ENCODE data around the gene PUS1.

The PUS1 gene

DNA sequence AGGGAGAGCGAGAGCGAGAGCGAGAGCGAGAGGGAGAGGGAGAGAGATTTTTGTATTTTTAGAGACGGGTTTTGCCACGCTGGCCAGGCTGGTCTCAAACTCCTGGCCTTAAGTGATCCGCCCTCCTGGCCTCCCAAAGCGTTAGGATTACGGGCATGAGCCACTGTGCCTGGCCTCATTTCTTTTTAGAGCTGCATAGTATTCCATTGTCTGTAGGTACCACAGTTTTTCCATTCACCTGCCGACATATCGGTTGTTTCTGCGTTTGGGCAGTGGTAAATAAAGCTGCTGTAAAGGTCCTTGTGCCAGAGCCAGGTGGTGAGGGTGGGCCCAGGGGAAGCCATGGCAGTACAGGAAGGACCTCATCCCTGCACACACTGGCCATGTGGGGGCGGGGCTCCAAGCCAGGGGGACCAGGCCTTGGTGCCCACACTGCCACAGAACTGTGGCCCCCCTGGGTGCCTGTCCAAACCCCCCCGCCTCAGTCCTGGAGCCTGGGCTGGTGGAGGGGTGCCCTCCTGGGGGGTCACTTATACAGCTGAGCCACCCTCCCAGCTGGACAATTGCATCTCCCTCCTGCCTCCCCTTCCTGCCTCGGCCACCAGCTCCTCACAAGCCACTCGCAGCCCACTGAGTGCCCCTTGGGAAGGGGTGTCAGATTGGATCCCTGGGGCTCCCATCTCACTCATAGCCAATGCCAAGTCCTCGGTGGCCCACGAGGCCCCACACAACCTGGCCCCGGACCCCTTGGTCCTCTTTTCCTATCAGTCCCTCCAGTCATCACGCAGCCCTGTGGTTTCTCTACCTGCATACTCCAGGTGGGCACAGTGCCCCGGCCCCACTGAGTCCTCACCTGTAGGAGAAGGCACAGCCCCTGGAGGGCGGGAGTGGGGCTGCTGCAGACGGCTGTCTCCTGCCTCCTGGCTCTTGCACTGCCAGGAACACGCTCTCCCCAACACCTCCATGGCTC lies 1.7 kb upstream of the PUS1 start:
- in situ Hi-C loops (cut with MboI; ENCODE audit: low sequenced_read_pairs): no loop called here
- Histone ChIP-seq H3K9me3 (no peaks in the 10 kb centered on the region), H3K4me1 (peaks cover 5% of the 10 kb centered on the region), H3K27me3 (ENCODE audit: low read depth) (no peaks in the 10 kb centered on the region), H3K4me3 (no peak overlapping the region), H3K36me3 (replicated peaks) (peaks cover 25% of the 10 kb centered on the region)
- no peak for DNase-seq (ENCODE audit: low spot score in 2 of 2)

DNA sequence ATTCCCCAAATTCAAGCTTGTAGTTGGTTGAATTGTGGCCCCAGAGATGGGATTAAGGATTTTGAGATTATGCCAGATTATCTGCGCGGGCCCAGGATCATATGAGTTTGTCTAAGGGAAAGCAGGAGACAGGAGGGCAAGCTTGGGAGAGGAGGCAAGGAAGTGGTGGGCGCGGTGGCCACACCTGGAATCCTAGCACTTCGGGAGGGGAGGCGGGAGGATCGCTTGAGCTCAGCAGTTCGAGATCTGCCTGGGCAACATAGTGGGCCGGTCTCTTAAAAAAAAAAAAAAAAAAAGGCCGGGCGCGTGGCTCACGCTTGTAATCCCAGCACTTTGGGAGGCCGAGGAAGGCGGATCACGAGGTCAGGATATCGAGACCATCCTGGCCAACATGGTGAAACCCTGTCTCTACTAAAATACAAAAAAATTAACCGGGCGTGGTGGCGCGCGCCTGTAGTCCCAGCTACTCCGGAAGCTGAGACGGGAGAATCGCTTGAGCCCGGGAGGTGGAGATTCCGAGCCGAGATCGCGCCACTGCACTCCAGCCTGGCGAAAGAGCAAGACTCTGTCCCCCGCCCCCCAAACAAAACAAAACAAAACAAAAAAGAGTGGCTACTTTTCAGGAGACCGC lies 881 bp upstream of the PUS1 start:
- in situ Hi-C loops (cut with MboI; ENCODE audit: low sequenced_read_pairs): no loop called here
- DNase-seq (ENCODE audit: low spot score in 2 of 2): peak in 1 of 2 experiments; percentile 57
- peaks cover 33% of the 10 kb centered on the region for H3K36me3 ChIP-seq (replicated peaks)
- H3K4me1 ChIP-seq: peaks cover 5% of the 10 kb centered on the region
- no peaks in the 10 kb centered on the region for H3K9me3 ChIP-seq
- H3K4me3 ChIP-seq: peak overlapping the region; percentile 98
- no peaks in the 10 kb centered on the region for H3K27me3 ChIP-seq (ENCODE audit: low read depth)

DNA sequence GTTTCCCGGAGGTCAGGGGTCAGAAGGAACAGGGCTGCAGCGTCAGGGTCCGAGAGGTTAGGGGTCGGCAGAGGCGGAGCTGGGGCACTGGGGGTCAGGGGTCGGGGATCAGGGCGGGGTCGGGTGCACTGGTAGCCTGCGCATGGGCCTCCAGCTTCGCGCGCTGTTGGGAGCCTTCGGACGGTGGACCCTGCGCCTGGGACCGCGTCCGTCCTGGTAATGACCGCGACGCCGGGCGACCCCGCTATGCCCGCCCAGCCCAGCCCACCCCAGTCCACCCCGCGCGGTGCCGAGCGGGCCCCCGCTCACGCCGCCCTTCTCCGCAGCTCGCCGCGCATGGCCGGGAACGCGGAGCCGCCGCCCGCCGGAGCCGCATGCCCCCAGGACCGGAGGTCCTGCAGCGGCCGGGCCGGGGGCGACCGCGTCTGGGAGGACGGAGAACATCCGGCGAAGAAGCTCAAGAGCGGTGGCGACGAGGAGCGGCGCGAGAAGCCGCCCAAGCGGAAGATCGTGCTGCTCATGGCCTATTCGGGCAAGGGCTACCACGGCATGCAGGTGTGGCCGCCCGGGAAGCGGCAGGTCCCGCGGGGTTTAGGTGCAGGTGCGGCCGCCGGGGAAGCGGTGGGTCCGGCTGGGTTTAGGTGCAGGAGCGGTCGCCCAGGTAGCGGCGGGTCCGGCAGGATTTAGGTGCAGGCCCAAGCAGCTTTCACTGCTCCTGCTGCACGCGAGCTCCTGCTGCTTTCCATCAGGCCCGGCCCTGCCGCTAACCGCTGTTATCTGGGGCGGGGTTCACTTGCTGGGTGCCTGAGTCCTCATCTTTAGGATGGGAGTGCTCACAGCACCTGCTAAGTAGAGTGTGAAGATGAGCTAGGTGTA lies 743 bp downstream of the PUS1 start:
- Histone ChIP-seq H3K27me3 (ENCODE audit: low read depth) (no peaks in the 10 kb centered on the region), H3K4me3 (peak overlapping the region; percentile 98), H3K4me1 (peaks cover 5% of the 10 kb centered on the region), H3K36me3 (replicated peaks) (peaks cover 48% of the 10 kb centered on the region), H3K9me3 (no peaks in the 10 kb centered on the region)
- peak in 1 of 2 experiments; percentile 50 for DNase-seq (ENCODE audit: low spot score in 2 of 2)
- in situ Hi-C loops (cut with MboI; ENCODE audit: low sequenced_read_pairs): no loop called here

DNA sequence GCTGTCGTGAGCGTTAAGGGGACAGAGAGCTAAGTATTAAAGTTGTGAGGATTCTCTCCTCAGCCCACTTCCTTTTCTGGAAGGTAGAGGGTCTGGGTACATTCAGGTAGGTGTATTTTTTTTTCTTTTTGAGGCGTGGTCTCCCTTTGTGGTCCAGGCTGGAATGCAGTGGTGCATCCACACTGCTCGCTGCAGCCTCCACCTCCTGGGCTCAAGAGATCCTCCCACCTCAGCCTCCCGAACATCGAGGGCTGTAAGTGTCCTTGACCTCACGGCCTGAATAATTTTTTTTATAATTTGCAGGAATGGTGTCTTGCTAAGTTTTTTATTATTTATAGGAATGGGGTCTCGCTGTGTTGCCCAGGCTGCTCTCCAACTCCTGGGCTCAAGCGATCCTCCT lies 1.4 kb downstream of the PUS1 start:
- in situ Hi-C loops (cut with MboI; ENCODE audit: low sequenced_read_pairs): no loop called here
- DNase-seq (ENCODE audit: low spot score in 2 of 2): no peak
- peaks cover 5% of the 10 kb centered on the region for H3K4me1 ChIP-seq
- peaks cover 53% of the 10 kb centered on the region for H3K36me3 ChIP-seq (replicated peaks)
- H3K4me3 ChIP-seq: peak overlapping the region; percentile 98
- H3K27me3 ChIP-seq (ENCODE audit: low read depth): no peaks in the 10 kb centered on the region
- H3K9me3 ChIP-seq: no peaks in the 10 kb centered on the region

GRCh38 chr12:131933387-131933786 lies 4.3 kb downstream of the PUS1 start:
- DNase-seq (ENCODE audit: low spot score in 2 of 2): no peak
- Histone ChIP-seq H3K27me3 (ENCODE audit: low read depth) (no peaks in the 10 kb centered on the region), H3K9me3 (no peaks in the 10 kb centered on the region), H3K4me3 (no peak overlapping the region), H3K36me3 (replicated peaks) (peaks cover 79% of the 10 kb centered on the region), H3K4me1 (peaks cover 5% of the 10 kb centered on the region)
- in situ Hi-C loops (cut with MboI; ENCODE audit: low sequenced_read_pairs): no loop called here

GRCh38 chr12:131934535-131934934 lies 5.5 kb downstream of the PUS1 start:
- no peak for DNase-seq (ENCODE audit: low spot score in 2 of 2)
- H3K9me3 ChIP-seq: no peaks in the 10 kb centered on the region
- in situ Hi-C loops (cut with MboI; ENCODE audit: low sequenced_read_pairs): no loop called here
- H3K27me3 ChIP-seq (ENCODE audit: low read depth): no peaks in the 10 kb centered on the region
- H3K36me3 ChIP-seq (replicated peaks): peaks cover 88% of the 10 kb centered on the region
- peaks cover 5% of the 10 kb centered on the region for H3K4me1 ChIP-seq
- no peak overlapping the region for H3K4me3 ChIP-seq

GRCh38 chr12:131938082-131938481 lies 9.0 kb downstream of the PUS1 start:
- H3K4me3 ChIP-seq: no peak overlapping the region
- in situ Hi-C loops (cut with MboI; ENCODE audit: low sequenced_read_pairs): no loop called here
- DNase-seq (ENCODE audit: low spot score in 2 of 2): no peak
- H3K36me3 ChIP-seq (replicated peaks): peaks cover 90% of the 10 kb centered on the region
- no peaks in the 10 kb centered on the region for H3K27me3 ChIP-seq (ENCODE audit: low read depth)
- H3K9me3 ChIP-seq: no peaks in the 10 kb centered on the region
- no peaks in the 10 kb centered on the region for H3K4me1 ChIP-seq

DNA sequence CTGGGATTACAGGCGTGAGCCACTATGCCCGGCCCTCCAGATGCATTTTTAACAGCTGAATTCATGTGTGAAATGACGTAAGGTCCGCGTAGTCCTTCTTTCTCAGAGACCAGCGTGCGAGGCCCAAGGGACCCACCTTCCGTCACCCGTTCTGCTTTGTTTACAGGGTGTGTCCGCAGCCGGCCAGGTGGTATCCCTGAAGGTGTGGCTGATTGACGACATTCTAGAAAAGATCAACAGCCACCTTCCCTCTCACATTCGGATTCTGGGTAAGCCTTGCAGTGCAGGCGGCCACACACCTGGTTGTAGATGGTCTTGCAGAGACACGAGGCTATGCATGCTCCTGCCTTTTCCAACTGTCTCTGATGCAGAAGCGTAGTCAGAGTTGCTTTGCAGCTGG lies 9.9 kb downstream of the PUS1 start:
- Histone ChIP-seq H3K9me3 (no peaks in the 10 kb centered on the region), H3K27me3 (ENCODE audit: low read depth) (no peaks in the 10 kb centered on the region), H3K4me3 (no peak overlapping the region), H3K36me3 (replicated peaks) (peaks cover 89% of the 10 kb centered on the region), H3K4me1 (no peaks in the 10 kb centered on the region)
- in situ Hi-C loops (cut with MboI; ENCODE audit: low sequenced_read_pairs): no loop called here
- DNase-seq (ENCODE audit: low spot score in 2 of 2): no peak

DNA sequence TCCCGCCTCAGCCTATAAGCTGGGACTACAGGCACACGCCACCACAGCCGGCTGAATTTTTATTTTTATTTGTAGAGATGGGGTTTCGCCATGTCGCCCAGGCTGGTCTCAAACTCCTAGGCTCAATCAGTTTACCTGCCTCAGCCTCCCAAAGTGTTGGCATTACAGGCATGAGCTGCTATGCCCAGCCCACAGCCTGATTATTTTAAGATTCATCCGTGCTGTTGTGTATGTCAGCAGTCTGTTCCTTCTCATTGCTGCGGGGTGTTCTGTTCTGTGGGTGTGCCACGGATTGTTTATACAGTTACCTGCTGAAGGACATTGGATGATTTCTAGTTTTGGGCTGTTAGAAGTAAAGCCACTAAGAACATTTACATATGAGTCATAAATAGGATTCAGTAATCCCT lies 11.1 kb downstream of the PUS1 start:
- no peaks in the 10 kb centered on the region for H3K27me3 ChIP-seq (ENCODE audit: low read depth)
- H3K4me1 ChIP-seq: no peaks in the 10 kb centered on the region
- no peaks in the 10 kb centered on the region for H3K9me3 ChIP-seq
- DNase-seq (ENCODE audit: low spot score in 2 of 2): no peak
- no peak overlapping the region for H3K4me3 ChIP-seq
- in situ Hi-C loops (cut with MboI; ENCODE audit: low sequenced_read_pairs): no loop called here
- peaks cover 81% of the 10 kb centered on the region for H3K36me3 ChIP-seq (replicated peaks)

- H3K36me3 ChIP-seq (replicated peaks): peaks cover 72% of the 10 kb centered on the region
- in situ Hi-C loops (cut with MboI; ENCODE audit: low sequenced_read_pairs): no loop called here
Observed at GRCh38 chr12:131941116-131941986, 12.3 kb downstream of the PUS1 start.

DNA sequence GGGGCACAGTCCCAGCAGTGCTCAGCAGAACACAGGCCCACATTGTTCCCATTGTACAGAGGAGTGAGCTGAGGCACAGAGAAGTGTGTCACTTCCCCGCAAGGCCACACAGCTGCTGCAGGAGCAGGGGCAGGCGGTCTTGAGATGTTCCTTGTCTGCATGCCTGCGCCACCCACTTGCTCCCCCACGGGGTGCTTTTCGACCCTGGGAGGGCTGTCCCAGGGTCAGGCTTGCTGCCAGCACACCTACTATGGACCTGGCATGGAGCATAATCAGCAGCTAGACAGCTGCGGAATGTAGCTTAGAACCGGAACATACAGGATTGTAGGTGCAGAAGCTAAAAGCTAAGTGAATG lies 12.9 kb downstream of the PUS1 start:
- no peaks in the 10 kb centered on the region for H3K4me1 ChIP-seq
- DNase-seq (ENCODE audit: low spot score in 2 of 2): no peak
- no peaks in the 10 kb centered on the region for H3K27me3 ChIP-seq (ENCODE audit: low read depth)
- H3K9me3 ChIP-seq: no peaks in the 10 kb centered on the region
- H3K36me3 ChIP-seq (replicated peaks): peaks cover 65% of the 10 kb centered on the region
- no peak overlapping the region for H3K4me3 ChIP-seq
- in situ Hi-C loops (cut with MboI; ENCODE audit: low sequenced_read_pairs): no loop called here

More at GRCh38 chr12:131941116-131941986, 12.3 kb downstream of the PUS1 start:
- peak in 1 of 2 experiments; percentile 6 for DNase-seq (ENCODE audit: low spot score in 2 of 2)
- H3K9me3 ChIP-seq: no peaks in the 10 kb centered on the region
- H3K4me3 ChIP-seq: no peak overlapping the region
- no peaks in the 10 kb centered on the region for H3K27me3 ChIP-seq (ENCODE audit: low read depth)
- no peaks in the 10 kb centered on the region for H3K4me1 ChIP-seq

GRCh38 chr12:131942671-131943070 lies 13.6 kb downstream of the PUS1 start:
- DNase-seq (ENCODE audit: low spot score in 2 of 2): no peak
- in situ Hi-C loops (cut with MboI; ENCODE audit: low sequenced_read_pairs): no loop called here
- Histone ChIP-seq H3K4me1 (no peaks in the 10 kb centered on the region), H3K4me3 (no peak overlapping the region), H3K36me3 (replicated peaks) (peaks cover 58% of the 10 kb centered on the region), H3K9me3 (no peaks in the 10 kb centered on the region), H3K27me3 (ENCODE audit: low read depth) (no peaks in the 10 kb centered on the region)

DNA sequence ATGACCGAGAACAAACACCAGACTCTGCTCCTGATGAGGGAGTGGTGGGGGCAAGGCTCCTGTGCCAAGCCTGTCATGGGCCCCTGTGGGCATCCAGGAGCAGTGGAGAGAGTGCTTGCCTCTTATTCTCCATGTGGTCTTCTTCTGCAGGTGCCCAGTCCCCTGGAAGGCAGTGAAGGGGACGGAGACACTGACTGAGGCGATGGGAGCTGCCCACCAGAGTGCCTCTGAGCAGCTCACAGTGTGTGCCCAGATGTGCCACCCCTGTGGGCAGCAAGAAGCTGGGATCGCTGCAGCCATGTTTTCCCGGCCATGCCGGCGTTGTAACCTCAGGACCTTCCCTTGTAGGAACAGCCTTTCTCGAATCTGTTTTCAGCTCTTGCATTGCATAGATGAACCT lies 14.3 kb downstream of the PUS1 start:
- H3K27me3 ChIP-seq (ENCODE audit: low read depth): no peaks in the 10 kb centered on the region
- in situ Hi-C loops (cut with MboI; ENCODE audit: low sequenced_read_pairs): no loop called here
- no peaks in the 10 kb centered on the region for H3K9me3 ChIP-seq
- no peak for DNase-seq (ENCODE audit: low spot score in 2 of 2)
- H3K4me1 ChIP-seq: no peaks in the 10 kb centered on the region
- peaks cover 51% of the 10 kb centered on the region for H3K36me3 ChIP-seq (replicated peaks)
- no peak overlapping the region for H3K4me3 ChIP-seq

All from HAP-1 (cell line).